OCI-LY7 (cell line): ENCODE results near the gene MINDY4B. TPM values are rescaled to one million over a fixed set of nuclear protein-coding genes. Genes with fewer than 3 reads are reported as not detected.

Experiments
- BruUV-seq: library from RNA; stranded (reverse); fragments of 400-500 nt; replicated peaks from 2 replicates; lab custom pipeline; 2021; lab: Mats Ljungman, UMichigan
- CTCF ChIA-PET: fragments of 300-600 bp; sonication (Branson Sonifier 250); formaldehyde crosslinking; loops from one replicate; lab custom pipeline; 2022; ENCODE audit warnings: antibody characterized with exemption; ENCODE audit not compliant: unreplicated experiment; lab: Charles Lee
- POLR2A ChIA-PET: fragments of 300-600 bp; sonication (Branson Sonifier 250); formaldehyde crosslinking; loops from one replicate; lab custom pipeline; 2022; ENCODE audit warnings: antibody characterized with exemption; lab: Charles Lee
- DNase-seq: peaks from one replicate; pipeline ENCODE4 v3.0.0-alpha.2; 2015; ENCODE audit warnings: low spot score
- H2AFZ ChIP-seq: fragments of 200-600 bp; sonication (generic), shearing (Covaris generic); 2 replicates; pipeline ENCODE4 v1.6.1; 2014; ENCODE audit warnings: mild to moderate bottlenecking, antibody characterized with exemption, low read length, moderate library complexity
- H3K27ac ChIP-seq: fragments of 200-600 bp; sonication (generic); 2 replicates; pipeline ENCODE4 v1.5.1; 2014; ENCODE audit warnings: mixed run types, low read depth, mild to moderate bottlenecking, moderate library complexity, low read length, inconsistent platforms; ENCODE audit not compliant: poor library complexity, severe bottlenecking
- H3K36me3 ChIP-seq: fragments of 200-600 bp; sonication (generic); 2 replicates; pipeline ENCODE4 v1.6.1; 2014; ENCODE audit warnings: mild to moderate bottlenecking, antibody characterized with exemption, low read length, moderate library complexity, mixed read lengths; ENCODE audit not compliant: insufficient read depth
- H3K4me1 ChIP-seq: fragments of 200-600 bp; sonication (generic); 2 replicates; pipeline ENCODE4 v1.5.1; 2014; ENCODE audit warnings: mild to moderate bottlenecking, low read length; ENCODE audit not compliant: insufficient read depth, poor library complexity, severe bottlenecking
- H3K4me2 ChIP-seq: fragments of 200-600 bp; sonication (generic); 2 replicates; pipeline ENCODE4 v1.6.1; 2014; ENCODE audit warnings: mild to moderate bottlenecking, low read length
- H3K4me3 ChIP-seq: fragments of 200-600 bp; sonication (generic); 2 replicates; pipeline ENCODE4 v1.5.1; 2014; ENCODE audit warnings: mild to moderate bottlenecking, low read depth, low read length; ENCODE audit not compliant: poor library complexity, severe bottlenecking
- H3K79me2 ChIP-seq: fragments of 200-600 bp; sonication (generic); 2 replicates; pipeline ENCODE4 v1.6.1; 2016; ENCODE audit warnings: low read depth, mild to moderate bottlenecking, low read length, moderate library complexity, mixed read lengths; ENCODE audit not compliant: insufficient read depth
- H3K9me2 ChIP-seq: fragments of 200-600 bp; sonication (generic); 2 replicates; pipeline ENCODE4 v1.6.1; 2016; ENCODE audit warnings: mild to moderate bottlenecking, low read length, mixed read lengths; ENCODE audit not compliant: insufficient read depth
- H3K9me3 ChIP-seq: fragments of 200-600 bp; sonication (generic); 2 replicates; pipeline ENCODE4 v1.6.1; 2014; ENCODE audit warnings: mild to moderate bottlenecking, mixed run types, low read length, mixed read lengths
- H4K20me1 ChIP-seq: fragments of 200-600 bp; sonication (generic); 2 replicates; pipeline ENCODE4 v1.6.1; 2014; ENCODE audit warnings: mild to moderate bottlenecking, antibody characterized with exemption, low read length, moderate library complexity, mixed read lengths; ENCODE audit not compliant: insufficient read depth
- CTCF ChIP-seq: fragments of 200-600 bp; sonication (generic); conservative IDR thresholded peaks from 2 replicates; pipeline ENCODE4 v1.5.1; 2014; ENCODE audit warnings: mild to moderate bottlenecking, antibody characterized with exemption, low read length, moderate library complexity, mixed read lengths
- EZH2phosphoT487 ChIP-seq: fragments of 200-600 bp; sonication (generic); IDR thresholded peaks from 2 replicates; pipeline ENCODE4 v1.6.1; 2018; ENCODE audit warnings: low read depth, borderline replicate concordance, mild to moderate bottlenecking, mixed run types, antibody characterized with exemption, low read length, moderate library complexity, mixed read lengths
- intact Hi-C: fragments of 100-400 bp; cut with micrococcal nuclease; formaldehyde crosslinking; loops from one replicate; pipeline ENCODE4 v1.10.0; 2022; ENCODE audit not compliant: unreplicated experiment
- total RNA-seq, 2 experiments: library from RNA; depleted of rRNA in 1 of 2; stranded (reverse); fragments of >200 nt in 1 of 2; shearing (Covaris generic) in 1 of 2; gene quantifications; 2 replicates each; pipeline ENCODE4 v1.2.3, GENCODE V29; 2014 to 2022

Gene MINDY4B
- total RNA-seq, 2 experiments from 2014 or later: not detected

- no peak overlapping the region for H3K4me2 ChIP-seq
- no peak overlapping the region for H3K27ac ChIP-seq
- DNase-seq: no peak
- POLR2A ChIA-PET: interaction anchor here (1.1 kb wide), 1 partner anchor 8 kb away, joined by 3 read pairs; no protein-coding TSS in a partner anchor
- no peaks in the 10 kb centered on the region for H4K20me1 ChIP-seq
- no peaks in the 10 kb centered on the region for H3K9me2 ChIP-seq
- intact Hi-C loops: no loop called here
- no peak for TF ChIP-seq EZH2phosphoT487
- no peak for TF ChIP-seq CTCF
- H3K4me1 ChIP-seq: no peaks in the 10 kb centered on the region
- BruUV-seq: no TSS peak
- H3K9me3 ChIP-seq: no peaks in the 10 kb centered on the region
- CTCF ChIA-PET: interaction anchor here (0.5 kb wide), 1 partner anchor 382 kb away, joined by 3 read pairs; no protein-coding TSS in a partner anchor
- H3K36me3 ChIP-seq: no peaks in the 10 kb centered on the region
- H2AFZ ChIP-seq: no peak overlapping the region
- H3K4me3 ChIP-seq: no peak overlapping the region
- H3K79me2 ChIP-seq: no peaks in the 10 kb centered on the region
These were observed 19.7 kb downstream of the MINDY4B start for GRCh38 chr3:150885535-150885934.

GRCh38 chr3:150878996-150879575, 26.2 kb downstream of the MINDY4B start:
- no peaks in the 10 kb centered on the region for H3K79me2 ChIP-seq
- CTCF ChIA-PET: no interaction called here
- no TSS peak for BruUV-seq
- no peak overlapping the region for H3K4me2 ChIP-seq
- POLR2A ChIA-PET: interaction anchor here (1.2 kb wide), 1 partner anchor 10 kb away, joined by 4 read pairs; no protein-coding TSS in a partner anchor
- no peaks in the 10 kb centered on the region for H3K9me2 ChIP-seq
- no peak overlapping the region for H3K27ac ChIP-seq
- DNase-seq: no peak
- H3K9me3 ChIP-seq: no peaks in the 10 kb centered on the region
- no peak for TF ChIP-seq CTCF
- TF ChIP-seq EZH2phosphoT487: no peak
- H4K20me1 ChIP-seq: no peaks in the 10 kb centered on the region
- H3K4me3 ChIP-seq: no peak overlapping the region
- no peaks in the 10 kb centered on the region for H3K36me3 ChIP-seq
- H2AFZ ChIP-seq: no peak overlapping the region
- intact Hi-C loops: no loop called here
- no peaks in the 10 kb centered on the region for H3K4me1 ChIP-seq

- DNase-seq: no peak
- ChIA-PET CTCF (no interaction called here), POLR2A (no interaction called here)
- H3K4me1 ChIP-seq: no peaks in the 10 kb centered on the region
- H4K20me1 ChIP-seq: no peaks in the 10 kb centered on the region
- no peaks in the 10 kb centered on the region for H3K79me2 ChIP-seq
- no peaks in the 10 kb centered on the region for H3K9me3 ChIP-seq
- H2AFZ ChIP-seq: no peak overlapping the region
- no peak for TF ChIP-seq CTCF
- TF ChIP-seq EZH2phosphoT487: no peak
- no peaks in the 10 kb centered on the region for H3K9me2 ChIP-seq
- H3K27ac ChIP-seq: no peak overlapping the region
- H3K36me3 ChIP-seq: no peaks in the 10 kb centered on the region
- BruUV-seq: no TSS peak
- H3K4me3 ChIP-seq: no peak overlapping the region
- intact Hi-C loops: no loop called here
- no peak overlapping the region for H3K4me2 ChIP-seq
These were observed 26.9 kb downstream of the MINDY4B start for GRCh38 chr3:150878290-150878689.
